Suppressor macrophage treated with lipopolysaccharide for 4 hours (primary cell): ENCODE data around the gene IFT74.
"Not testable (repeated sequence)": the region's sequence is repeated elsewhere in the genome, so short reads cannot be mapped to it uniquely, and the experiment has no call there.

Source experiments
- DNase-seq: peaks from one replicate; pipeline ENCODE4 v3.0.0-alpha.2; 2020

The IFT74 gene

DNA sequence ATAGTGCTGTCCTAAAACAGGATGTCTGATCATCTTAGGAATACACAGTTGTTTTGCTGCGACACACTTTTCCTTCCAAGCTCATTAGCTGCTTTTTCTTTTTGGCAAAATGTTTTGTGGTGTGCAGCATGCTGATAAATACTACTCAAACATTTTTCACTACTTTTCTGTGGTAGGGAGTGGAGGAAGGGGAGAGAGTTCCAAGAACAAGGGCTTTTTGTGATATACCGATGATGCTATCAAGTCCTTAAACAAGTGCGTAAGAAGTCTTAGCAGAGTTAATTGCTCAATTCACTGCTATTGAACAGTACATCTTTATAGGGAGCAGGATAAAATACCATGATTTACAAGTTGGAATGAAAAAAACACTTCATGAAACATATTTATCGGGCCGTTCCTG is 129.2 kb downstream of the IFT74 start:
- DNase-seq: no peak

DNA sequence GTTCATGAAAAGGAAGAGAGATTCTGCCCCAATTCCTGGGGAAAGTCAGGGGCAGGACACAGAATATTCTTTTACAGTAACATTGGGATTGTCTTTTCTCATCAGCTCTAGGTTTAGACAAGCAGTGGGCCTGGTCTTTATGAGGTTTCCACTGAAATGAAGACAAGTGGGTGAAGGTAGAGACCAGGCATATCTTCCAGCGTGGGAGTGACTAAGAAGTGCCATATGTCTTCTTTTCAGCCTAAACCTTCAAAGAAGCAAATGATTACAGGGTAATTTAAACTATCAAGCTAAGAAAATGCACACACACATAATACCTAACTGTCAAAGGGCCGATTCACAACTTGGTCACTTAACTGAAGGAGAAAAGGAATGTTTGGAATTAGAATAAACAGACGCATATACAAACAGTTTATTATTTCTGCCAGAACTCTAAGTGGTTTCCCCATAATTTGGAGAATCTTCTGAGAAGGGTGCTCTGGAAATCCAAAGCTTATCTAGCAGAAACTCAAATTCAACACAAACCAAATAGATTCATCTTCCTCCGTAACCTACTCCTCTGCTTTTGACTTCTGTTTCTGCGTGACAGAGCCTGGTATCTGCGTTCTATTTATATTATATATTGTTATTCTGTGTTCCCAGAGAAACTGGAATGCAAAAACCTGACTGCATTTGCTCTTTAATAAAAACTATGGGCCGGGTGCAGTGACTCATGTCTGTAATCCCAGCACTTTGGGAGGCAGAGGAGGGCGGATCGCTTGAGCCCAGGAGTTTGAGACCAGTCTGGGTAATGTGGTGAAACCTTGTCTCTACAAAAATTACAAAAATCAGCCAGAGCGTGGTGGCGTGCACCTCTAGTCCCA is 130.8 kb downstream of the IFT74 start:
- DNase-seq: no peak

DNA sequence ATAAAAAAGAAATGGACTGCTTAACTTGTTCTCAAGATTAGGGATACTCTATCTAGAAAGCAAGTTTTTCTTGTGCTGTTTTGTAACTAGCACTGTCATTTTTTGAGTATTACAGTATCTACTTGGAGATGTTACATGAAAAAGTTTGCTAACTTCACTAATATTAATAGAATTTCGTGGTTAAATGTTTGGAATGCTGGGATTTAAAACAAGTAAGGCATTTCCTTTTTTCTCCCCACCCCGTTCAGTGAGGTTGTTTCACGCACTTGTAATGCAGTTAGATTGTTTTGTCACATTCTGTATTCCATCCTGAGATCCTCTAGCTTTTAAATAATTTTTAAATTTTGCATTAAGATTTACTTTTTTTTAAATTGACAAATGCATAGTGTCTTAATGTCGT is 132.8 kb downstream of the IFT74 start:
- DNase-seq: no peak

DNA sequence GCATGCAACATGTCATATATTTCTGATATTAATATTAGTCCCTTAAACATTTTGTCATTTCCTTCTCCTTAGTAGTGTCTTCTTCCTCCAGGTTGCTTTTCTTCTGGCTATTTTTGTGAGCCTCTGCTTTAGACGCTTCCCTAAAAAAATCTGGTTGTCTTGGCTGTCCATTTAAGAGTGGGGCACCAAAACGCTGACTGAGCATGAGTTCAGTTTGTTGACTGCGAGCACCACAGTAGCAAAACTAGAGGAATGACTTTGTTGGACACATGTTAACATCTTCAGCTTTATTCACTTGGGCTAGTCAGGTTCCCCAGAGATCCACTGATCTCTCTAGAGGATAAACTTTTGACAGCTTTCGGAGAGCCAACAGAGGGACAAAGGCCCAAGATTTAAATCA is 133.5 kb downstream of the IFT74 start:
- no peak for DNase-seq

DNA sequence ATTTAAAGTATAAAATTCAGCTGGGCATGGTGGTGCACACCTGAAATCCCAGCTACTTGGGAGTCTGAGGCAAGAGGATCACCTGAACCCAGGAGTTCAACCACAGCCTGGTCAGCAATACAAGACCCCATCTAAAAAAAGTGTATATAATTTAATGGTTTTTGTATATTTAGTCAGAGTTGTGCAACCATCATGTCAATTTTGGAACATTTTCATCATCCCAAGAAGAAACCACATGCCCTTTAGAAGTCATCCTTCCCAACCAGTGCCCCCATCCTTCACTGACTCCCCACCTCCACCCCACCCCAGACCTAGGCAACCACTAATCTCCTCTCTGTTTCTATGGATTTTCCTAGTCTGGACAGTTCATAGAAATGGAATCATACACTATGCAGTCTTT is 134.0 kb downstream of the IFT74 start:
- no peak for DNase-seq

DNA sequence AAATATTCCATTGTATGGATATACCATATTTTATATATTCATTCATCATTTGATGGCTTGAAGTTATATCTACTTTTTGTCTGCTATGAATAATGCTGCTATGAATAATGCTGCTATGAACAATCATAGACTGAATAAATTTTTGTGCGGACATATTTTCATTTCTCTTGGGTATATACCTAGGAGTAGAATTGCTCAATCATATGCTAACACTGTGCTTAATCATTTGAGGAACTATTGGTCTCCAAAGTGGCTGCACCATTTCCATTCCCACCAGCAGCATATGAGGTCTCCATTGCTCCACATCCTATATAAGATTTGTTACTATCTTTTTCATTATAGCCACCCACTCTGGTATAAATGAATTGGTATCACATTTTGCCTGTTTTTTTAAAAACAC is 134.5 kb downstream of the IFT74 start:
- no peak for DNase-seq

DNA sequence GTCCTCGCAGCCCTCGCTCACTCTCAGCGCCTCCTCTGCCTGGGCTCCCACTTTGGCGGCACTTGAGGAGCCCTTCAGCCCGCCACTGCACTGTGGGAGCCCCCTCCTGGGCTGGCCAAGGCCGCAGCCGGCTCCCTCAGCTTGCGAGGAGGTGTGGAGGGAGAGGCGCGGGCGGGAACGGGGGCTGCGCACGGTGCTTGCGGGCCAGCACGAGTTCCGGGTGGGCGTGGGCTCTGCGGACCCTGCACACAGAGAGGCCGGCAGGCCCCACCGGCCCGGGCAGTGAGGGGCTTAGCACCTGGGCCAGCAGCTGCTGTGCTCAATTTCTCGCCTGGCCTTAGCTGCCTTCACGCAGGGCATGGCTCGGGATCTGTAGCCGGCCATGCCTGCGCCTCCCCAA is 136.3 kb downstream of the IFT74 start:
- DNase-seq: not testable (repeated sequence)

DNA sequence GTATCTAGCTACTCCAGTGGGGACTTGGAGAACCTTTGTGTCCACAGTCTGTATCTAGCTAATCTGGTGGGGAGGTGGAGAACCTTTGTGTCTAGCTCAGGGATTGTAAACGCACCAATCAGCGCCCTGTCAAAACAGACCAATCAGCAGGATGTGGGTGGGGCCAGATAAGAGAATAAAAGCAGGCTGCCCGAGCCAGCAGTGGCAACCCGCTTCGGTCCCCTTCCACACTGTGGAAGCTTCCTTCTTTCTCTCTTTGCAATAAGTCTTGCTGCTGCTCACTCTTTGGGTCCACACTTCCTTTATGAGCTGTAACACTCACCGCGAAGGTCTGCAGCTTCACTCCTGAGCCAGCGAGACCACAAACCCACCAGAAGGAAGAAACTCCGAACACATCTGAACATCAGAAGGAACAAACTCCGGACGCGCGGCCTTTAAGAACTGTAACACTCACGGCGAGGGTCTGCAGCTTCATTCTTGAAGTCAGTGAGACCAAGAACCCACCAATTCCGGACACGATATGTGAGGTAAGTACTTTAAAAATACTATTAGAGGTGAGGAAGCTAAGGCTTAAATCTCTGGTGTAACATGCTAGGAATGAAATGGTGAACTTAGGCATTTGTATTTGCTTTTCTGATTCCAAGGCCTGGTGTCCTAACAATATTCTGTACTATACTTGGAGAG is 137.3 kb downstream of the IFT74 start:
- not testable (repeated sequence) for DNase-seq

DNA sequence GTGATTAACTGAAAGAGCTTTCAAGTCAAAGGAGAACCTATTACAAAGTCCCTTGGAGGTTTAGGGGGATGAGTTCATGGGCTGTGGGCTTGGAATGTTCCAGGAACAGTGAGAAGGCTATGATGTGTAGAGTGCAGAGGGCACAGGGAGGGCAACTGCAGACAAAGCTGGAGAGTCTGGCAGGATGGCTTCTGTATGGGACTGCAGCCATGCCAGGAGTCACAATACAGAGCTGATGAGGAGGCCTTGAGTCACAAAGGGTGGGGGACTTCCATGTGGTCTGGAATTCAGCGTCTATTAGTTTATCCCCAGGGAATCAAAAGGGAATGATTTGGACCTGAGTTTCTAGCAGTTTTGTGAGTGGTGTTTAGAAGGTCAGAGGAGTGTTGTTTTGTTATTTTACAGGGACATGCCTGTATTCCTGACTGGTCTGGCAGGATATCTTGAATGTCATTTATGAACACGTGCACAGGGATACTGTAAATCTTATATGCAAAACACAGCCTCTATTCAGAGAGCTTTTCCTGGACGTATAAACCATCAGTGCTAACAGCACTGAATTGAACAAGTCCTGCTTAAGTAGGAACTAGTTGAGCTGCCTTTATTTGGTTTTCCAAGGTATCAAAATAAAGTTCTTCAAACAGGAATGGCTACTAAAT is 138.6 kb downstream of the IFT74 start:
- DNase-seq: no peak

DNA sequence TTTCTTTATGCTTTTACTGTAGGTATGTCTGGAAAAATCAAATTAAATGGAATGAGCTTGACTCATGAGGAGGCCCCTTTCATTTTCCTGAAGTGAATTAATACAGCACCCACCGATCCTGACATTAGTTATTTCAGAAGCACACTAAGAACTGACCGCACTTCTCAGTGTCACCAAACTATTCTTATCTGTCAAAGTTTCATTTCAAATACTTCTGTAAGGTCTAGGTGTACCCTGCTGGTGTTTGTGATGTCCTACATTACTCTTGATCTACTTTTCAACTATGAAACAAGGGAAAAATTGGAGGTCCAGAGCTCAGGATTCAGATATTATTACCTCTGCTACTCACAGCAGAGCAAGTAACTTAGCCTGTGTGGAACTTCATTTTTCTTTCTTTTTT is 151.0 kb downstream of the IFT74 start:
- no peak for DNase-seq

DNA sequence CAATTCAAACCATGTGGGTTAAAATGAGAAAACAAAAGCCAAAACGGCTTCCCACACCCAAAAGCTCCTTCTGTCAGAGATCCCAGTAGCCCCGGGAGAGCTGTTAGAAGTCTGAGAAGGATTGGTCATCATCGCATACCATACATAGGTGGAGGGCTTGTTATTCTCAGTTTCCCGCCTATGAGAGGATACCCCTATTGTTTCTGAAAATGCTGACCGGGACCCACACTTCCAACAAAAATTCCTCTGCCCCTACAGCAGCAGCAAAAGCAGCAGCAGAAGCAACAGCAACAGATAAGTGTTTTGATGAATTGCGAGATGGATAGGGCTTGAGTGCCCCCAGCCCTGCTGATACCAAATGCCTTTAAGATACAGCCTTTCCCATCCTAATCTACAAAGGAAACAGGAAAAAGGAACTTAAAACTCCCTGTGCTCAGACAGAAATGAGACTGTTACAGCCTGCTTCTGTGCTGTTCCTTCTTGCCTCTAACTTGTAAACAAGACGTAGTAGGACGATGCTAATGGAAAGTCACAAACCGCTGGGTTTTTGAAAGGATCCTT is 152.8 kb downstream of the IFT74 start, which contains the start of gene TEK:
TEK (plus strand) TSS at position 245 of the 561 bp plus-strand sequence. CDS start 366 bp downstream, outside the sequence.
- DNase-seq: no peak

DNA sequence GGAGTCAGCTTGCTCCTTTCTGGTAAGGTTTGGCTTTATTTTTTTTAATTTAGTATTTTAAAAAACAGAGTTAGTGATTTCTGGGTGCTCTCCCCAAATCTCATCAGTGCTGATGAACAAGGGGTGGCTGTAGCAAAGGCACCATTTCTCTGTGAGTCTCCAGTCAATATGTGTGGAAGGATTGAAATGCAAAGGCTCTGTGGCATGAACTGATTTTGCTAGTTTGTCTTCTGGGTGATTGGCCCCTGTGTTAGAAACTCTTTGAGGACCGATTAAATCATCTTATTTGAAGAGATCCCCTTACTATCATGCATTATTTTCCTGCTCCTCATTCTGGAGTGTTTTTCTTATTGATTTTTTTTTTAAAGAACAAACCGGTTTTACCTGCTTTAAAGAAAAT is 153.4 kb downstream of the IFT74 start:
- no peak for DNase-seq

DNA sequence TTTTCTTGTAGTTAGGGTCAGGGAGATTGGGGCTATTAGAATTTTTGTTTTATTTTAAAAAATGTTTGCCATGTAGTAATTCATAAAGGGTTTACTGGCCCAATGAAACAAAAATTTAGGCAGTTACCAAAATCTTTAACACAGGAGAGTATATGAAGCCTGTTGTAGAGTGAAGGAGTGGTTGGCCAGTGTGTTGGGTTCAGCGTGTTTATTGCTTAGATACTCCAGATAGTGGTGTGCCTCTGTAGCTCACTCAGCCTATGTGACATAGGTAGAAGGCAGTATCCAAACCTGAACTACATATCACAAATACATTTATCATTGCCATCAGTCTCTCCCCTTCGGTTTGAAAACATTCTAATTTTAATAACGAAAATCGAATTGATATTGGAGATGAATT is 154.0 kb downstream of the IFT74 start:
- no peak for DNase-seq

DNA sequence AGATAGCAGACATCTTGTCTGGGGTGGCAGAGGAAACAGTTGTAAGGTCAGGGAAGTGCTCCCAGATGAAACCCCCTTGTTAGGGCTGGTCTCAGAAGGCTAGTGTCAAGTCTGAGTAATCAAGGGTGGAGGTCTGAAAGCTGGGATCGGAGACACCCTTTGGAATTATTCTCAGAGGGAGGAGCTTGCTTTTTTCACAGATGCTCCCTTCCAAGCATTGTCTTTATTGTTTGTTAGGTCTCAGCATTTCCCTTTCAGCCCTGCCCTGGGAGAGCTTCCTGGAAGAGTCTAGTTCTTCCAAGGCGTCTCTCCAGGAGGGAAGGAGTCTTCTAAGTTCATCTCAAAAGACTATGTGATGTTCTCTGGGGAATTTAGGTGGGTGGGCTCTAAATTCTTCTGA is 156.0 kb downstream of the IFT74 start:
- no peak for DNase-seq
